Liver (tissue), 9 donors: ENCODE measurements around the gene TGDS. TPM values are rescaled to one million over a fixed set of nuclear protein-coding genes. Genes with fewer than 3 reads are reported as not detected.

Source experiments
- DNase-seq: peaks from one replicate; pipeline ENCODE4 v3.0.0-alpha.2; 2017; ENCODE audit warnings: low spot score
- H3K27ac ChIP-seq, 2 donors: one replicate each; pipeline ENCODE4 v1.7.0; 2013; ENCODE audit warnings: inconsistent platforms in 2 of 2, low read length in 2 of 2, control low read depth in 1 of 2, low read depth in 1 of 2, mild to moderate bottlenecking in 1 of 2
- H3K27me3 ChIP-seq, 4 donors: one replicate each; pipeline versions ENCODE4 v1.6.1 to v1.7.0; 2013; ENCODE audit warnings: low read length in 3 of 4, inconsistent platforms in 1 of 4, mild to moderate bottlenecking in 1 of 4, moderate library complexity in 1 of 4; ENCODE audit not compliant: control insufficient read depth in 4 of 4, insufficient read depth in 4 of 4
- H3K36me3 ChIP-seq, 4 donors: one replicate each; pipeline versions ENCODE4 v1.6.1 to v1.7.0; 2013; ENCODE audit warnings: low read length in 3 of 4, mild to moderate bottlenecking in 3 of 4, low read depth in 1 of 4, moderate library complexity in 1 of 4; ENCODE audit not compliant: control insufficient read depth in 4 of 4, insufficient read depth in 3 of 4
- H3K4me1 ChIP-seq, 4 donors: one replicate each; pipeline versions ENCODE4 v1.6.1 to v1.7.0; 2013; ENCODE audit warnings: low read length in 3 of 4, mild to moderate bottlenecking in 3 of 4, moderate library complexity in 1 of 4; ENCODE audit not compliant: control insufficient read depth in 4 of 4, insufficient read depth in 4 of 4
- H3K4me3 ChIP-seq, 3 donors: one replicate each; pipeline versions ENCODE4 v1.6.1 to v1.7.0; 2013; ENCODE audit warnings: low read length in 3 of 3, control low read depth in 1 of 3, low read depth in 1 of 3, mild to moderate bottlenecking in 1 of 3
- H3K9ac ChIP-seq, 2 donors: one replicate each; pipeline ENCODE4 v1.7.0; 2013; ENCODE audit warnings: low read length in 2 of 2, mild to moderate bottlenecking in 2 of 2, moderate library complexity in 2 of 2, control low read depth in 1 of 2, low read depth in 1 of 2
- H3K9me3 ChIP-seq, 4 donors: one replicate each; pipeline versions ENCODE4 v1.6.1 to v1.7.0; 2013; ENCODE audit warnings: low read length in 3 of 4; ENCODE audit not compliant: control insufficient read depth in 4 of 4
- ATF3 ChIP-seq: IDR thresholded peaks from 2 replicates; pipeline ENCODE4 v1.6.1; 2016; ENCODE audit warnings: antibody characterized with exemption
- CTCF ChIP-seq: fragments of 150-350 bp; IDR thresholded peaks from 2 replicates; pipeline ENCODE4 v1.5.1; 2017; ENCODE audit warnings: improper control_type of control experiment, low read depth, low read length; ENCODE audit not compliant: missing input control
- EGR1 ChIP-seq, 2 donors: IDR thresholded peaks; 2 replicates each; pipeline ENCODE4 v1.6.1; 2016 to 2018; ENCODE audit warnings: antibody characterized with exemption in 2 of 2, low read depth in 2 of 2
- FOXA1 ChIP-seq: IDR thresholded peaks from 2 replicates; pipeline ENCODE4 v1.6.1; 2016; ENCODE audit warnings: antibody characterized with exemption
- GABPA ChIP-seq, 2 donors: IDR thresholded peaks in 1 of 2; conservative IDR thresholded peaks in 1 of 2; 2 replicates each; pipeline ENCODE4 v1.6.1; 2016; ENCODE audit warnings: antibody characterized with exemption in 2 of 2, mild to moderate bottlenecking in 1 of 2, moderate library complexity in 1 of 2
- HNF4A ChIP-seq, 2 donors: conservative IDR thresholded peaks; 2 replicates each; pipeline ENCODE4 v1.6.1; 2016; ENCODE audit warnings: antibody characterized with exemption in 2 of 2, mild to moderate bottlenecking in 2 of 2
- HNF4G ChIP-seq: IDR thresholded peaks from 2 replicates; pipeline ENCODE4 v1.6.1; 2016; ENCODE audit warnings: antibody characterized with exemption
- JUND ChIP-seq, 2 donors: IDR thresholded peaks; 2 replicates each; pipeline ENCODE4 v1.6.1; 2016; ENCODE audit warnings: antibody characterized with exemption in 2 of 2
- NR2F2 ChIP-seq: IDR thresholded peaks from 2 replicates; pipeline ENCODE4 v1.6.1; 2016; ENCODE audit warnings: antibody characterized with exemption
- RAD21 ChIP-seq, 2 donors: IDR thresholded peaks; 2 replicates each; pipeline ENCODE4 v1.6.1; 2016; ENCODE audit warnings: antibody characterized with exemption in 2 of 2, mild to moderate bottlenecking in 2 of 2
- SP1 ChIP-seq: IDR thresholded peaks from 2 replicates; pipeline ENCODE4 v1.6.1; 2018; ENCODE audit warnings: antibody characterized with exemption, mild to moderate bottlenecking
- TAF1 ChIP-seq: conservative IDR thresholded peaks from 2 replicates; pipeline ENCODE4 v1.6.1; 2016; ENCODE audit warnings: antibody characterized with exemption, mild to moderate bottlenecking
- YY1 ChIP-seq: IDR thresholded peaks from 2 replicates; pipeline ENCODE4 v1.6.1; 2016; ENCODE audit warnings: antibody characterized with exemption, mild to moderate bottlenecking
- ZBTB33 ChIP-seq: IDR thresholded peaks from 2 replicates; pipeline ENCODE4 v1.6.1; 2016; ENCODE audit warnings: antibody characterized with exemption
- WGBS: extraction: QIAGEN DNeasy Blood & Tissue Kit; methylation state at CpG from one replicate; pipeline ENCODE4 v1.1.7; 2013; 5-methylcytosine and 5-hydroxymethylcytosine counted together
- polyA plus RNA-seq, 2 donors: library from polyadenylated mRNA; stranded (reverse) in 1 of 2; unstranded in 1 of 2; fragments of 200-250 nt in 1 of 2; fragments of >200 nt in 1 of 2; fragmentation: Nextera tagmentation in 1 of 2; extraction: Ambion mirVana in 1 of 2; gene quantifications; one replicate each; pipeline versions ENCODE4 v1.2.1 to v1.2.3, GENCODE V29; 2013 to 2015
- total RNA-seq, 2 donors: library from RNA; depleted of rRNA; stranded (reverse); fragments of >200 nt; gene quantifications; one replicate each; pipeline ENCODE4 v1.2.3, GENCODE V29; 2014
- TF ChIP-seq, protein P1 (sequence below): IDR thresholded peaks from 2 replicates; pipeline ENCODE4 v1.6.1; 2016; ENCODE audit warnings: antibody characterized with exemption, mild to moderate bottlenecking
- donor health status: healthy.
- donor health status: healthy.
- donor health status: healthy.
- donor health status: healthy.
- donor health status: healthy.

Gene TGDS
- total and polyA plus RNA-seq, 4 donors: 5.7 to 11.4 (median 9.5) TPM

GRCh38 chr13:94579063-94579462, 16.9 kb downstream of the TGDS start:
- Histone ChIP-seq H3K27ac (no peak overlapping the region), H3K4me1 (peaks cover 0 to 18% (median 11%) of the 10 kb centered on the region in 4 donors), H3K4me3 (no peak overlapping the region), H3K9me3 (no peaks in the 10 kb centered on the region), H3K27me3 (no peaks in the 10 kb centered on the region), H3K9ac (no peak overlapping the region), H3K36me3 (peaks cover 0 to 58% (median 43%) of the 10 kb centered on the region in 4 donors)
- TF ChIP-seq HNF4G (no peak), NR2F2 (no peak), ATF3 (no peak), ZBTB33 (no peak), HNF4A (conservative IDR thresholded peaks at IDR 0.05) (no peak), SP1 (no peak), CTCF (no peak)
- TF ChIP-seq, protein P1, sequence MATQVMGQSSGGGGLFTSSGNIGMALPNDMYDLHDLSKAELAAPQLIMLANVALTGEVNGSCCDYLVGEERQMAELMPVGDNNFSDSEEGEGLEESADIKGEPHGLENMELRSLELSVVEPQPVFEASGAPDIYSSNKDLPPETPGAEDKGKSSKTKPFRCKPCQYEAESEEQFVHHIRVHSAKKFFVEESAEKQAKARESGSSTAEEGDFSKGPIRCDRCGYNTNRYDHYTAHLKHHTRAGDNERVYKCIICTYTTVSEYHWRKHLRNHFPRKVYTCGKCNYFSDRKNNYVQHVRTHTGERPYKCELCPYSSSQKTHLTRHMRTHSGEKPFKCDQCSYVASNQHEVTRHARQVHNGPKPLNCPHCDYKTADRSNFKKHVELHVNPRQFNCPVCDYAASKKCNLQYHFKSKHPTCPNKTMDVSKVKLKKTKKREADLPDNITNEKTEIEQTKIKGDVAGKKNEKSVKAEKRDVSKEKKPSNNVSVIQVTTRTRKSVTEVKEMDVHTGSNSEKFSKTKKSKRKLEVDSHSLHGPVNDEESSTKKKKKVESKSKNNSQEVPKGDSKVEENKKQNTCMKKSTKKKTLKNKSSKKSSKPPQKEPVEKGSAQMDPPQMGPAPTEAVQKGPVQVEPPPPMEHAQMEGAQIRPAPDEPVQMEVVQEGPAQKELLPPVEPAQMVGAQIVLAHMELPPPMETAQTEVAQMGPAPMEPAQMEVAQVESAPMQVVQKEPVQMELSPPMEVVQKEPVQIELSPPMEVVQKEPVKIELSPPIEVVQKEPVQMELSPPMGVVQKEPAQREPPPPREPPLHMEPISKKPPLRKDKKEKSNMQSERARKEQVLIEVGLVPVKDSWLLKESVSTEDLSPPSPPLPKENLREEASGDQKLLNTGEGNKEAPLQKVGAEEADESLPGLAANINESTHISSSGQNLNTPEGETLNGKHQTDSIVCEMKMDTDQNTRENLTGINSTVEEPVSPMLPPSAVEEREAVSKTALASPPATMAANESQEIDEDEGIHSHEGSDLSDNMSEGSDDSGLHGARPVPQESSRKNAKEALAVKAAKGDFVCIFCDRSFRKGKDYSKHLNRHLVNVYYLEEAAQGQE: no peak
- 53% methylated on average over 1 of the region's 1 CpG for WGBS
- DNase-seq: no peak

DNA sequence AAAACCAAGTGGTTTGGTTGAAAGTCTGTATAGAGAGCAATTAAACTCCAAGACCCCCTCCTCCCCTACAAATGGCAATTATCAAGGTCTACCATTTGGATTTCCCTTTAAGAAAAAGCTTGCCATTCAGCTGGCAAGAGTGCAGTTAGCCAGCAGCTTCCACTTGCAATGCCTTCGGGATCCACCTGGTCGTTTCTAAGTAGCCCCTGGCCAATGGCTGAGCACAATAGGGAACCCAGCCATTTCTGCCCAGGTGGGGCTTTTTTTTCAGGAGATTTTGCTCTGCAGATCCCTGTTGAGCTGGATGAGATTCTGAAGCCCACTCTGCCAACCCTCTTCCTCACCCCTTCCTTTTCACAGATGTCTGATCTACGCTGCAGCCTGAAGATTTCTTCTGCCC, 26.3 kb downstream of the TGDS start:
- H3K4me1 ChIP-seq: no peaks in the 10 kb centered on the region
- 93% methylated on average over 3 of the region's 3 CpGs for WGBS
- no peak overlapping the region for H3K4me3 ChIP-seq
- H3K9me3 ChIP-seq: no peaks in the 10 kb centered on the region
- no peaks in the 10 kb centered on the region for H3K27me3 ChIP-seq
- no peak overlapping the region for H3K9ac ChIP-seq
- no peak for DNase-seq
- H3K27ac ChIP-seq: no peak overlapping the region
- peaks cover 5 to 50% (median 42%) of the 10 kb centered on the region in 4 donors for H3K36me3 ChIP-seq
- TF ChIP-seq CTCF (no peak), NR2F2 (no peak), TAF1 (no peak), FOXA1 (no peak), ATF3 (no peak), JUND (IDR thresholded peaks at IDR 0.05) (no peak), RAD21 (IDR thresholded peaks at IDR 0.05) (no peak), ZBTB33 (no peak), YY1 (no peak), GABPA (IDR thresholded peaks at IDR 0.05 in 1 of 2, conservative IDR thresholded peaks at IDR 0.05 in 1 of 2) (no peak), EGR1 (IDR thresholded peaks at IDR 0.05; ENCODE audit: low read depth in 2 of 2) (no peak)
- TF ChIP-seq, protein P1: no peak
